GM13977 (cell line): ENCODE measurements around the gene RPL36A.

Source experiments
- DNase-seq: peaks from one replicate; pipeline ENCODE4 v3.0.0; 2012; ENCODE audit warnings: low spot score
- CTCF ChIP-seq: IDR thresholded peaks from 2 replicates; pipeline ENCODE4 v1.5.1; 2012; ENCODE audit warnings: mild to moderate bottlenecking, control low read depth; ENCODE audit not compliant: insufficient read depth; ENCODE audit errors: extremely low read depth, missing control alignments
- in situ Hi-C: fragments of 300-500 bp; cut with MboI; formaldehyde crosslinking; loops from one replicate; pipeline ENCODE4 v1.12.0; 2022; ENCODE audit warnings: low sequenced_read_pairs, low pct_unique_long_range_greater_than_20kb, mixed read lengths, inconsistent platforms; ENCODE audit not compliant: unreplicated experiment

The RPL36A gene

GRCh38 chrX:101427954-101428353, 37.1 kb downstream of the RPL36A start:
- in situ Hi-C loops, result no loop called here
- no peak for DNase-seq
- TF ChIP-seq CTCF, result no peak

- in situ Hi-C loops, result no loop called here
- DNase-seq, result no peak
- TF ChIP-seq CTCF, result no peak
Measured at GRCh38 chrX:101429934-101430333, 39.1 kb downstream of the RPL36A start.

DNA sequence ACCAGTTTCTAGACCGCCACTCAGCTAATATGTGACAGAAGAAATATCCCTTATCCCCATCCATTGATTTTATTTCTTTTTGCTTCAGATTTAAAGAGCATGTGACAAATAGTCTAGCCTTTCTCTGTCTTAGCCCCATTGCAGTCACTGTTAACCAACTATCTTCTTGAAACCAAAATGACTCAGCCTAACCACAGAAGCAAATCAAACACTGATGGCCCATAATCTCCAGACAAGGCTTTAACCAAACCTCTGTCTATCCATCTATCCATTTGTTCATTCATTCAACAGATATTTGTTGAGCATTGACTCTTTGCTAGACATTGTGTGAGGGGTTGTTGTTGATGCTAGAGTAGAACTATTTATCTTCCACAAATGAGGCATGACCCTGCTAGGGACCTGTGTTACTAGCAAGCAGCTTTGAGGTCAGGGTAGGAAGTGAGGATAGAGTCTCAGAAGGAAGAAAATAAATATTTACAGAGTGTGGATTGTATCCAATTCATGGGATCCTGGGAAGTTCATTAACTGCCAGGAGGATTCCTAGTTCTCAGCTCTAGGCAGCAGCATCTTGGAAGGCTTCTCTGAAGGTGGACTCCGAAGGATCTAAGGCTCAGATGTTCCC, 39.8 kb downstream of the RPL36A start:
- DNase-seq, result no peak
- no peak for TF ChIP-seq CTCF

GRCh38 chrX:101442085-101442484, 51.3 kb downstream of the RPL36A start:
- no peak for TF ChIP-seq CTCF
- no peak for DNase-seq
- in situ Hi-C loops, result no loop called here

More for the DNA sequence above, 39.8 kb downstream of the RPL36A start:
- in situ Hi-C loops, result no loop called here
